Mucosa of descending colon (tissue), 3 donors: Measurements from ENCODE around the gene NTSR1. TPM values are rescaled to one million over a fixed set of nuclear protein-coding genes. Genes with fewer than 3 reads are reported as not detected.
A peak's percentile ranks its signal among the peaks of the same experiment; 100 is the strongest.

ENCODE experiments used
- ATAC-seq: fragments of 200-7000 bp; cut with Tn5 transposase; one replicate; pipeline ENCODE4 v1.9.1; 2020; ENCODE audit warnings: mild to moderate bottlenecking, moderate library complexity
- DNase-seq, 3 donors: peaks; one replicate each; pipeline ENCODE4 v3.0.0-alpha.2; 2020
- H3K36me3 ChIP-seq: fragments of 200-600 bp; one replicate; pipeline ENCODE4 v1.8.0; 2021; ENCODE audit warnings: low read depth, mild to moderate bottlenecking
- H3K4me1 ChIP-seq: fragments of 200-600 bp; one replicate; pipeline ENCODE4 v1.8.0; 2021; ENCODE audit warnings: low read depth, mild to moderate bottlenecking
- H3K4me3 ChIP-seq: fragments of 200-600 bp; one replicate; pipeline ENCODE4 v1.8.0; 2021; ENCODE audit warnings: mild to moderate bottlenecking
- H3K9me3 ChIP-seq: fragments of 200-600 bp; one replicate; pipeline ENCODE4 v1.8.0; 2021; ENCODE audit warnings: mild to moderate bottlenecking
- intact Hi-C, 2 donors: fragments of 100-400 bp; cut with DNase I in 1 of 2; cut with micrococcal nuclease in 1 of 2; formaldehyde crosslinking; loops; one replicate each; pipeline versions ENCODE4 v1.11.0 to v1.11.1; 2022; cut with DNase I, micrococcal nuclease
- total RNA-seq, 3 donors: library from RNA; stranded (reverse); fragmentation: NEBNext Ultra II Directional in 2 of 3; extraction: Animal tissue kit (Norgen Biotek cat#: 25700) in 2 of 3; gene quantifications; one replicate each; pipeline versions ENCODE4 v1.2.1 to v1.2.4, GENCODE V29; 2021 to 2023
- TF ChIP-seq, protein P1 (sequence below): fragments of 200-600 bp; IDR thresholded peaks from one replicate; pipeline ENCODE4 v1.8.0; 2022; ENCODE audit warnings: antibody characterized with exemption, mild to moderate bottlenecking
- donor health status: DM: no; HTN: no; CAD: no; lungs with moderate emphysema.
- donor health status: DM: no; HTN: no; CAD: no.
- donor health status: DM: no; HTN: yes; CAD: no.

Gene NTSR1
- total RNA-seq, 3 donors from 2014 or later = 0.31 to 22.1 TPM; not detected in 1

- intact Hi-C loops = no loop called here
- Histone ChIP-seq H3K4me1 (peaks cover under 1% of the 10 kb centered on the region), H3K9me3 (no peaks in the 10 kb centered on the region), H3K36me3 (no peaks in the 10 kb centered on the region), H3K4me3 (no peak overlapping the region)
- ATAC-seq = no peak
- no peak for DNase-seq
- TF ChIP-seq, protein P1, sequence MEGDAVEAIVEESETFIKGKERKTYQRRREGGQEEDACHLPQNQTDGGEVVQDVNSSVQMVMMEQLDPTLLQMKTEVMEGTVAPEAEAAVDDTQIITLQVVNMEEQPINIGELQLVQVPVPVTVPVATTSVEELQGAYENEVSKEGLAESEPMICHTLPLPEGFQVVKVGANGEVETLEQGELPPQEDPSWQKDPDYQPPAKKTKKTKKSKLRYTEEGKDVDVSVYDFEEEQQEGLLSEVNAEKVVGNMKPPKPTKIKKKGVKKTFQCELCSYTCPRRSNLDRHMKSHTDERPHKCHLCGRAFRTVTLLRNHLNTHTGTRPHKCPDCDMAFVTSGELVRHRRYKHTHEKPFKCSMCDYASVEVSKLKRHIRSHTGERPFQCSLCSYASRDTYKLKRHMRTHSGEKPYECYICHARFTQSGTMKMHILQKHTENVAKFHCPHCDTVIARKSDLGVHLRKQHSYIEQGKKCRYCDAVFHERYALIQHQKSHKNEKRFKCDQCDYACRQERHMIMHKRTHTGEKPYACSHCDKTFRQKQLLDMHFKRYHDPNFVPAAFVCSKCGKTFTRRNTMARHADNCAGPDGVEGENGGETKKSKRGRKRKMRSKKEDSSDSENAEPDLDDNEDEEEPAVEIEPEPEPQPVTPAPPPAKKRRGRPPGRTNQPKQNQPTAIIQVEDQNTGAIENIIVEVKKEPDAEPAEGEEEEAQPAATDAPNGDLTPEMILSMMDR = no peak
Measured at GRCh38 chr20:62691487-62691886, 17.1 kb upstream of the NTSR1 start.

DNA sequence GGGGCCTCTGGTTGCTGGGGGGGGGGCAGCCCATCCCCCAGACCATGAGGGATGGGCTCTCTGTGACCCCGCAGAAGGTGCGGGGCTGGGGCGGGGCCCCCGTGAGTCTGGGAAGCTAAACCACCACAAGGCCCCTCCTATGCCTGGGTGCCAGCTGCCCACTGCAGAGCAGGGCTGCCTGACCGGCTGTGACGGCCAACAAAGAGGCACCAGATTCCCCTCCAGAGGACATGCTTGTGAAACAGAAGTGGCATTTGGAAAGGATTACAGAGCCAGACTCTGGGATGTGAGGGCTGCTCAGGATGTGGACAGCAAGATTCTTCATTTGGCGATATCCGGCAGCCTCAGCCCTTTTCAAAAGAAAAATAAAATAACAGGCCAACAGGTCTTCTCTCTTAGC is 16.5 kb upstream of the NTSR1 start:
- no peaks in the 10 kb centered on the region for H3K4me1 ChIP-seq
- H3K4me3 ChIP-seq = no peak overlapping the region
- no peaks in the 10 kb centered on the region for H3K9me3 ChIP-seq
- ATAC-seq = no peak
- no peak for DNase-seq
- intact Hi-C loops = no loop called here
- TF ChIP-seq, protein P1 = no peak
- H3K36me3 ChIP-seq = no peaks in the 10 kb centered on the region

DNA sequence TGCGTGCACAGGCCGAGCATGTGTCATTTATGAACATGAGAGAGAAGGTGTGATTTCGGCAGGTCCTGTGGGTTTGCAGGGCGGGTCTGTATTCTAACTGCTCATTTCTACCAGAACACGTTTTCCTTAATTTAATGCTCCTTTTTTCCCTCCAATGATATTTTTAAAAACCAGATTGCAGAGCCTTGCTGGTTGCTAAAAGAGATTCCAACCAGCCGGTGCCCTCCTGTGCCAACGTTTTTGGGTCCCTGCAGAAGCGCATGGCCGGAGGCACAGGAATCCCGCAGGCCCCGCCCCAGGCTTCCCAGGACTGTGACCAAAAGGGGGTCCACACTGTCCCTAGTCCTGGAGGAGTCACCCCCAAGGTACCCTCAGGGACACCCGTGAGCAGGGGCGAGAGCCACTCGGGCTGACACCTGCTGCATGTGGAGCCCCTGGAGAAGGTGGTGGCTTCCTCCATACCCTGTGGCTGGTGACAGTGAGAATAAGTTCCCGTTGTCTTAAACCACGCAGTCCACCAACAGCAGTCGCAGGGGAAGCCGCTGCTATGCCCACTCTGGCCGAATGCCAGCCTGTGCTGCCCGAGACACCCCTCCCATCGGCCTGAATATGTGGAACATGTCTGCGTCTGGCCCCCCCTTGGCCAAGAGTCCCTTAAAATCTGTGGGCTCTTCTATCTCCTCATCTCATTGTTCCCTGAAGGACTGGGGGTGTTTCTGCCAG is 15.7 kb upstream of the NTSR1 start:
- intact Hi-C loops = no loop called here

GRCh38 chr20:62693524-62693922 is 15.1 kb upstream of the NTSR1 start:
- Histone ChIP-seq H3K36me3 (no peaks in the 10 kb centered on the region), H3K4me3 (no peak overlapping the region), H3K9me3 (no peaks in the 10 kb centered on the region), H3K4me1 (no peaks in the 10 kb centered on the region)
- no peak for DNase-seq
- intact Hi-C loops = no loop called here
- TF ChIP-seq, protein P1 = no peak
- ATAC-seq = no peak

More for the DNA sequence above, 15.7 kb upstream of the NTSR1 start:
- DNase-seq (no peak), ATAC-seq (no peak)
- Histone ChIP-seq H3K36me3 (no peaks in the 10 kb centered on the region), H3K4me3 (no peak overlapping the region), H3K9me3 (no peaks in the 10 kb centered on the region), H3K4me1 (no peaks in the 10 kb centered on the region)
- TF ChIP-seq, protein P1 = no peak

- Histone ChIP-seq H3K9me3 (no peaks in the 10 kb centered on the region), H3K4me1 (no peaks in the 10 kb centered on the region), H3K4me3 (no peak overlapping the region), H3K36me3 (no peaks in the 10 kb centered on the region)
- TF ChIP-seq, protein P1 = no peak
- DNase-seq = no peak
- no peak for ATAC-seq
- intact Hi-C loops = no loop called here
Measured at GRCh38 chr20:62694106-62694505, 14.5 kb upstream of the NTSR1 start.

DNA sequence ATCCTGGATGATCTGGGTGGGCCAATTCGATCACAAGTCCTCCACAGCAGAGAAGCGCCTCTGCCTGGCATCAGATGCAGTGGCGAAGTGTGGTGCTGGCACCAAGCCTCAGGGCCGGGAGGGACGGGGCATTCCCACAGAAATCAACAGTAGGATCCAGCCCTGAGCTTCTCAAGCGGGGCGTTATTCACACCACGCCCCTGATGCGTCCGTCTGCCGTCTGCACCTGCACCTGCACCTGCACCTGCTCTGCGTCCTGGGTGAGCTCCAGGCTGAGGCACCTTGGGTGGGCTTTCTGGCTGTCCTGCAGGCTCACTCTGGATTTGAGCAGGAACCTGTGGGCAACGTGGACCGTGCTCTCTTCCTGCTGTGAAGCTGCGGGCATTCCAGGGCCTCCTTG is 13.8 kb upstream of the NTSR1 start:
- no peaks in the 10 kb centered on the region for H3K4me1 ChIP-seq
- DNase-seq = no peak
- H3K4me3 ChIP-seq = no peak overlapping the region
- intact Hi-C loops = no loop called here
- peak; percentile 68 for ATAC-seq
- no peaks in the 10 kb centered on the region for H3K36me3 ChIP-seq
- TF ChIP-seq, protein P1 = no peak
- H3K9me3 ChIP-seq = no peaks in the 10 kb centered on the region
